DOHH2 (cell line): Measurements from ENCODE around the gene ZSCAN5B.

Source experiments
- CTCF ChIP-seq: fragments of 200-600 bp; sonication (generic); IDR thresholded peaks from one replicate; pipeline ENCODE4 v1.5.1; 2014; ENCODE audit warnings: antibody characterized with exemption, mild to moderate bottlenecking, low read depth, low read length; ENCODE audit not compliant: poor library complexity, severe bottlenecking
- EZH2phosphoT487 ChIP-seq: fragments of 200-600 bp; sonication (generic); IDR thresholded peaks from 2 replicates; pipeline ENCODE4 v1.6.1; 2017; ENCODE audit warnings: borderline replicate concordance, mild to moderate bottlenecking, antibody characterized with exemption, low read length, moderate library complexity, mixed read lengths

- TF ChIP-seq EZH2phosphoT487 (no peak), CTCF (no peak)
Observed at GRCh38 chr19:56174550-56174949, 23.0 kb downstream of the ZSCAN5B start.
